GM12891 (cell line): ENCODE data around the gene RAMP1.

Experiments used
- DNase-seq: peaks from one replicate; pipeline ENCODE4 v3.0.0; 2011; ENCODE audit warnings: low spot score; ENCODE audit not compliant: insufficient read length
- FAIRE-seq: peaks from 2 replicates; lab custom pipeline; 2011; peaks lifted over from hg19 to GRCh38; lab: Jason Lieb, UNC
- PAX5 ChIP-seq: IDR thresholded peaks from 2 replicates; pipeline ENCODE4 v1.6.1; 2011; ENCODE audit warnings: low read length, moderate library complexity, mild to moderate bottlenecking; ENCODE audit not compliant: insufficient read depth, severe bottlenecking
- POLR2A ChIP-seq: IDR thresholded peaks from 2 replicates; pipeline ENCODE4 v1.6.1; 2011; ENCODE audit warnings: low read depth, low read length, control low read depth
- POLR2AphosphoS5 ChIP-seq: IDR thresholded peaks from 2 replicates; pipeline ENCODE4 v1.6.1; 2011; ENCODE audit warnings: low read depth, low read length, control low read depth
- POU2F2 ChIP-seq: IDR thresholded peaks from 2 replicates; pipeline ENCODE4 v1.6.1; 2011; ENCODE audit warnings: low read depth, mild to moderate bottlenecking, control low read depth, low read length, moderate library complexity
- SPI1 ChIP-seq: IDR thresholded peaks from 2 replicates; pipeline ENCODE4 v1.6.1; 2011; ENCODE audit warnings: low read depth, low read length, control low read depth
- TAF1 ChIP-seq: IDR thresholded peaks from 2 replicates; pipeline ENCODE4 v1.6.1; 2011; ENCODE audit warnings: low read depth, low read length, control low read depth

Gene RAMP1

GRCh38 chr2:237870126-237870525, 10.7 kb downstream of the RAMP1 start:
- TF ChIP-seq TAF1: no peak
- no peak for TF ChIP-seq POLR2A
- TF ChIP-seq POU2F2: no peak
- TF ChIP-seq PAX5: no peak
- TF ChIP-seq POLR2AphosphoS5: no peak
- TF ChIP-seq SPI1: no peak
- DNase-seq (no peak), FAIRE-seq (no peak)

DNA sequence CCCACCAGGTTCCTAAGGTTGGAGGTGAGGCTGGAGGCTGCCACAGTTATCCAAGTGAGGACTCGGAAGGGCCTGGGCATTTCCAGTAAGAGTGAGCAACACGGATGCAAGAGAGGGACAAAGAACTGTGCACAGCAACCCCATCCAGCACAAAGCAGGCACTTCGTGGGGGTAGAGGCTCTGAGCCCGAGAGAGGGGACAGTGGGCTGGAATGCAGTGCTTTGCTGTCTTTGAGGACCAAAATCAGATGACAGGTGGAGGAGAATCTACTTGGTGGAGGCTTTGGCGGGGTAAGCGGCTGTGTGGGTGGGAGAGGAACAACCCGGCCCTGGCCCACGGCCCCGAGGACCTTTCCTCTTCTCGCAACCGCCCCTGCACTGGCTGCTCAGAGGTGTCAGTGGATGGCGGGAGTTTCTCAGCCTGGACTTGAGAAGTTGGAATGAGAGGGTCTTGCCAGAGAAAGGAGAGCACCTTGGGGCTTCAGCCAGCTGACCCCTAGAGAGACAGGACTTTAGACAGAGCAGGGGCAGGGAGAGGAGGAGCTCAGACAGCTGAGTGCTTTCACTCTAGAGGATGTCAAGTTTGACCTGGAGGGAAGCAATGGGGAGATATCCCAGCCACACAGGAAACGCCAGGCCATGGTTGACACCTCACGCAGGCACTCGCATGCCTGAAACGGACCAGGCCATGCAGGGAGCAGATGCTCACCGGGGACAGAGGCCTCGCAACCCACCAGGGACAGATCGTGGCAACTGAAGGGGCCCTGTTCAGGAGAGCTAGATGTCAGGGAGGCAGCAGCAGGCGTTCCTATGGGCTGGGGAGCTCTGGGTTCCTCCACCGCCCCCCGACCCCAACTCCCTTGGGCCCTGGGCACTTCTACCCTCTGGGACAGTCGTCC, 11.6 kb downstream of the RAMP1 start:
- DNase-seq: no peak
- TF ChIP-seq POU2F2 (no peak), POLR2A (no peak), SPI1 (no peak), POLR2AphosphoS5 (no peak), PAX5 (no peak), TAF1 (no peak)
- no peak for FAIRE-seq

GRCh38 chr2:237872178-237872887, 12.9 kb downstream of the RAMP1 start:
- no peak for FAIRE-seq

DNA sequence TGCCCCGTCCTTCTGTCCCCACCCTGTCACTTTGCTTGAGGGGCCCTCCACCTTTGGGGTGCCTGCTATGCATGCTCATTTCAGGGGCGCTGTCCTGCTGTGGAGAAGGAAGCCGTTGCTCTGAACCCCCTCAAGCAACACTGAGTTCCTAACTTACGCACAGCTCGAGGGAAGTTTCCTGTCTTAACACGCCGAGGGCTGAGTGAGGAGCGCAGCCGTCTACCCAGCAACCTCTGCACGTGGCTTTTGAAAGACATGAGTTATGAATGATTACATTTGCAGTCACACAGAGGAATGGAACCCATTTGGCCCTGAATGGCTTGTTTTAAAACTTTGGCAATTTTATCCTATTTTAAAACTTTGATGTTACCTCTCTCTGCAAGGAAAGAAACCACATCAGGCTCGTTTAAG, 14.0 kb downstream of the RAMP1 start:
- TF ChIP-seq TAF1: no peak
- TF ChIP-seq POLR2AphosphoS5: no peak
- no peak for FAIRE-seq

More at GRCh38 chr2:237872178-237872887, 12.9 kb downstream of the RAMP1 start:
- TF ChIP-seq PAX5: no peak
- TF ChIP-seq POLR2AphosphoS5: no peak
- TF ChIP-seq TAF1: no peak
- TF ChIP-seq POLR2A: no peak
- TF ChIP-seq SPI1: no peak
- TF ChIP-seq POU2F2: no peak
- no peak for DNase-seq

DNA sequence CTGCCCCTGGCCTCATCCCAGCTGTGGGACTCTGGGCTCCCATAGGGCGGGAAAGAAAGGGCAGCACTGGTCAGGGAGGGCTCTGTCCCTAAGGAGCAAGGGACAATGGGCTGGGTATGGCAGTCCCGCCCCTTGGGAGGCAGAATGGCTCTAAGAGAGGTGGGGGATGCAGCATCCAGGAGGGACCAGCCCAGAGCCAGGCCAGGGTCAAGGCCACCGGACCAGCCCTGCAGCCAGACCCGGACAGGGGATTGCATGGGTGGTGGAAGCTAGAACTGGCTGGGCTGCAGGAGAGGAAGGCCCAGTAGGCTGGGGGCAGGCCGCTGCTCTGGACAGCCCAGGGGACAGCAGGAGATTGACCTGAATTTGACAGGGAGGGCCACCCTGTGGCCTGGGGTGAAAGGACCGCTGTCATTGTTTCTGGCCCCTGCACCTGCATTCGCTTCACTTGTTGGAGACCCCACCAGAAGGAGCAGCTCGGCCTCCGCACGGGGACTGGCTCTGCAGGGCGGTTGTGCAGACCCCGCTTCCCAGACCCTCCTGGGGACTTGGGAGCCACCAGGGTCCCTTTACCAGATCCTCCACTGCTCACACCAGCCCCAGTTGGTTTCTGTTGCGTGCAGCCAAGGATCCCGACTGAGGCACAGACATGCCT, 14.6 kb downstream of the RAMP1 start:
- DNase-seq: no peak
- no peak for FAIRE-seq
- no peak for TF ChIP-seq PAX5
- TF ChIP-seq POLR2AphosphoS5: no peak
- no peak for TF ChIP-seq POU2F2
- TF ChIP-seq POLR2A: no peak
- TF ChIP-seq SPI1: no peak

More for the DNA sequence above, 14.0 kb downstream of the RAMP1 start:
- DNase-seq: no peak

GRCh38 chr2:237874585-237875161, 15.2 kb downstream of the RAMP1 start:
- FAIRE-seq: no peak

DNA sequence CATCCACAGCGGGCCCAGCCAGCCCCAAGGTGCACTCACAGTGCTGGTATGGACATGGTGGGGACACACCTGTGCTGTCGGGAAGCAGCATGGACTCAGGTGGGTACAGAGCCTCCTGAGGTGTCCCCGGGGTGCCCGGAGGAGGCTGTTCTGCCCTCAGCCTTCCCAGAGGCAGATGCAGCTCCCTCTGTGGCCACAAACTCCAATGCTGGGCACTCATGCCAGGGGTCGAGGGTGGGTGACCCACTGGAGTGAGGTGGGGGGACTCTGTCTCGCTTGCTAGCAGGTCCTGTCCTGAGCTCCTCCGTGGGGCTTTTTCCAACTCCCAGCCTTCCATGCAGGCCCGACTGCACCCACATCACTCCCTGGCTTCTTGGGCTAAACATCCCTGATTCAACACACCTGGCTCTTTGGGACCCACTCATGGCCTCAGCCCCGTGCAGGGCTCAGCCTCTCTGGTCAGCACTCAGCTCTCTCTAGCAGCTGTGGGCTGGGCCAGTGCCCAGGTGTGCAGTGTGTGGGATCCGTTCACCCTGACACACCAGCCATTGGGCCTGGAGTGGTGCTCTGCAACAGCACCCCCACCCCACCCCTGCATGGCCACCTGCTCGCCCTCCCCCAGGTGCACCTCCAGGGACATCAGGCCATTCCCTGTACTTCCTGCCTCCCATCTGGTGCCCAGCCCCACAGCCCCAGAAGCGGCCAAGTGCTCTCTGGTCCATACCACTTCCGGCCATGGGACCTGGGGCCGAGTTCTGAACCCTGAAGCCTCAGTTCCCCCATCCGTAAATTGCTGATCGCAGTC, 16.0 kb downstream of the RAMP1 start:
- TF ChIP-seq POLR2AphosphoS5: no peak
- no peak for TF ChIP-seq PAX5
- no peak for TF ChIP-seq POU2F2
- TF ChIP-seq POLR2A: no peak
- TF ChIP-seq TAF1: no peak
- no peak for TF ChIP-seq SPI1
- FAIRE-seq (no peak), DNase-seq (no peak)

More at GRCh38 chr2:237874585-237875161, 15.2 kb downstream of the RAMP1 start:
- DNase-seq: no peak
- no peak for TF ChIP-seq PAX5
- TF ChIP-seq SPI1: no peak
- TF ChIP-seq POLR2AphosphoS5: no peak
- TF ChIP-seq POLR2A: no peak
- TF ChIP-seq POU2F2: no peak
- no peak for TF ChIP-seq TAF1

GRCh38 chr2:237876061-237876526, 16.7 kb downstream of the RAMP1 start:
- TF ChIP-seq SPI1 (no peak), POLR2A (no peak), POU2F2 (no peak), PAX5 (no peak), POLR2AphosphoS5 (no peak), TAF1 (no peak)
- FAIRE-seq: no peak

More at GRCh38 chr2:237876061-237876526, 16.7 kb downstream of the RAMP1 start:
- no peak for DNase-seq
